Neutrophil (primary cell): ENCODE data around the gene CROCC2.

Source experiments
- H3K27ac ChIP-seq: fragments of 200-600 bp; sonication (generic); 2 replicates; pipeline ENCODE4 v1.5.1; 2016; ENCODE audit warnings: mild to moderate bottlenecking, moderate library complexity
- H3K27me3 ChIP-seq: fragments of 200-600 bp; sonication (generic); 2 replicates; pipeline ENCODE4 v1.6.0; 2016; ENCODE audit warnings: mild to moderate bottlenecking
- H3K36me3 ChIP-seq: fragments of 200-600 bp; sonication (generic); 2 replicates; pipeline ENCODE4 v1.5.1; 2017
- H3K4me1 ChIP-seq, 2 experiments: fragments of 200-600 bp in 1 of 2; sonication (generic) in 1 of 2; 1 replicate in 1 of 2; 2 replicates in 1 of 2; pipeline versions ENCODE4 v1.5.1 to v1.6.1; 2013 to 2016; ENCODE audit warnings: low read depth in 1 of 2, low read length in 1 of 2, mild to moderate bottlenecking in 1 of 2, moderate library complexity in 1 of 2; ENCODE audit not compliant: control insufficient read depth in 1 of 2, insufficient read depth in 1 of 2
- H3K4me3 ChIP-seq, 2 experiments: fragments of 200-600 bp in 1 of 2; sonication (generic) in 1 of 2; 1 replicate in 1 of 2; 2 replicates in 1 of 2; pipeline ENCODE4 v1.5.1; 2013 to 2016; ENCODE audit warnings: low read depth in 1 of 2, low read length in 1 of 2, mild to moderate bottlenecking in 1 of 2, moderate library complexity in 1 of 2
- H3K9me3 ChIP-seq: fragments of 200-600 bp; sonication (generic); 2 replicates; pipeline ENCODE4 v1.5.1; 2016
- TF ChIP-seq, protein P1 (sequence below): fragments of 200-600 bp; sonication (generic); IDR thresholded peaks from 2 replicates; pipeline ENCODE4 v1.5.1; 2016; ENCODE audit warnings: antibody characterized with exemption

The CROCC2 gene

DNA sequence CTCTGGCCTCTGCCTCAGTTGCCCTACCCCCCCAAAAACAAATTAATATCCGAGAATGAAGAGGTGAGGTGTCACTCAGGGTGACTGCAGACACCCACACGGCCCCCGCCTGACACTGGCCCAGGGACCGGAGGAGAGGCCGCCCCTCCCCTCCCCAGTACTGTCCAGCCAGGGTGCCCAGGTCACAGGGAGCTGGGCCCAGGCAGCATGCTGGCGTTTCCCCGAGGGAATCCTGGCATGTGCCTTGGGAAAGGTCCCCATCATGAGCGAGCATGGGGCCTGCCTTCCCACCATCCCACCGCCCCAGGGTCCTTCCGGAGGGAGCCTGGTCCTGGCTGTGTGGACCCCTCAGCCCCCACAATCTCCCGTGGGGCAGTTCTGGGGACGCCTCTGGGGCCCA, 13.2 kb upstream of the CROCC2 start:
- no peaks in the 10 kb centered on the region for H3K36me3 ChIP-seq

DNA sequence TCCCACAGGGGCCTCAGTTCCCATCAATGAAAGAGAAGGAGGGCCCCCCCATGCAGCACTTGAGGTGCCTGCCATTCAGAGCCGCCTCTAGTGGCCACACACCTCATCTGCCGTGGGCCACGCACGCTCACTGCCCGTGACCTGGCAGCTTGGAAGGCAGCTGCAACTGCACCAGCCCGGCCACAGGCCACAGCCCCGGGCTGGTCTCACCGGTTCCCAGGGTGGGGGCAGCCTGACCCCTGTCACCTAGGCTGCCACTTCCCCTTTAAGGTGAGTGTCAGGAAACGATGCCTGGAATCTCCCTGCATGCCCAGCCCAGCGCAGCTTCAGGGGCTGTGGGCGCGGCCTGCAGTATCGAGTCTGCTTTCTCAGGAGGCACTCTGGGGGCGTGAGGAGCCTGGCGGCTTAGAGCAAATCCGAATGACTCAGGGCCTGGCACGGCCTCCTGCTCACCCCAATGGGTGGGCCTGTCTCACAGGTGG, 12.7 kb upstream of the CROCC2 start:
- Histone ChIP-seq H3K36me3 (no peaks in the 10 kb centered on the region), H3K9me3 (no peaks in the 10 kb centered on the region), H3K27ac (no peak overlapping the region), H3K4me3 (no peak overlapping the region), H3K4me1 (no peaks in the 10 kb centered on the region), H3K27me3 (no peaks in the 10 kb centered on the region)
- TF ChIP-seq, protein P1, sequence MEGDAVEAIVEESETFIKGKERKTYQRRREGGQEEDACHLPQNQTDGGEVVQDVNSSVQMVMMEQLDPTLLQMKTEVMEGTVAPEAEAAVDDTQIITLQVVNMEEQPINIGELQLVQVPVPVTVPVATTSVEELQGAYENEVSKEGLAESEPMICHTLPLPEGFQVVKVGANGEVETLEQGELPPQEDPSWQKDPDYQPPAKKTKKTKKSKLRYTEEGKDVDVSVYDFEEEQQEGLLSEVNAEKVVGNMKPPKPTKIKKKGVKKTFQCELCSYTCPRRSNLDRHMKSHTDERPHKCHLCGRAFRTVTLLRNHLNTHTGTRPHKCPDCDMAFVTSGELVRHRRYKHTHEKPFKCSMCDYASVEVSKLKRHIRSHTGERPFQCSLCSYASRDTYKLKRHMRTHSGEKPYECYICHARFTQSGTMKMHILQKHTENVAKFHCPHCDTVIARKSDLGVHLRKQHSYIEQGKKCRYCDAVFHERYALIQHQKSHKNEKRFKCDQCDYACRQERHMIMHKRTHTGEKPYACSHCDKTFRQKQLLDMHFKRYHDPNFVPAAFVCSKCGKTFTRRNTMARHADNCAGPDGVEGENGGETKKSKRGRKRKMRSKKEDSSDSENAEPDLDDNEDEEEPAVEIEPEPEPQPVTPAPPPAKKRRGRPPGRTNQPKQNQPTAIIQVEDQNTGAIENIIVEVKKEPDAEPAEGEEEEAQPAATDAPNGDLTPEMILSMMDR = no peak

More for the DNA sequence above, 13.2 kb upstream of the CROCC2 start:
- Histone ChIP-seq H3K27me3 (no peaks in the 10 kb centered on the region), H3K4me1 (no peaks in the 10 kb centered on the region), H3K27ac (no peak overlapping the region), H3K9me3 (no peaks in the 10 kb centered on the region), H3K4me3 (no peak overlapping the region)
- TF ChIP-seq, protein P1 = no peak

DNA sequence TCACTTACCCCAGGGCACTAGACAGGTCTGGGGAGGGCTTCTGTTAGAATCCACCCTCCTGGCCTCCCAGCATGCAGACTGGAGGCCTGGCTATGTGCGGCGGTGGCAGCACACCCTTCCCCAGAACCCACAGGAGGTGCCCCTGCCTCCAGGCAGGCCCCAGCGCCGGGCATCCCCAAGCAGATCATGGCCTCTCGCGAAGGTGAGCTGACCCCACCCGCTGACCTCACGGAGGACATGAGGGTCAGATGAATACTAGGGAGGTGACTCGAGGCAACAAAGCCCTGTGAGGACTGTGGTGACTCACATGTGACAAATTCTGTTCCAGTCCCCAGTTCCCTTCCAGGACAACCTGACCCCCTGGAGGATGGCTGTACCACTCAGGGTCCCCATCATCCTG, 12.1 kb upstream of the CROCC2 start:
- Histone ChIP-seq H3K36me3 (no peaks in the 10 kb centered on the region), H3K4me3 (no peak overlapping the region), H3K27me3 (no peaks in the 10 kb centered on the region), H3K27ac (no peak overlapping the region), H3K4me1 (no peaks in the 10 kb centered on the region), H3K9me3 (no peaks in the 10 kb centered on the region)
- TF ChIP-seq, protein P1 = no peak

DNA sequence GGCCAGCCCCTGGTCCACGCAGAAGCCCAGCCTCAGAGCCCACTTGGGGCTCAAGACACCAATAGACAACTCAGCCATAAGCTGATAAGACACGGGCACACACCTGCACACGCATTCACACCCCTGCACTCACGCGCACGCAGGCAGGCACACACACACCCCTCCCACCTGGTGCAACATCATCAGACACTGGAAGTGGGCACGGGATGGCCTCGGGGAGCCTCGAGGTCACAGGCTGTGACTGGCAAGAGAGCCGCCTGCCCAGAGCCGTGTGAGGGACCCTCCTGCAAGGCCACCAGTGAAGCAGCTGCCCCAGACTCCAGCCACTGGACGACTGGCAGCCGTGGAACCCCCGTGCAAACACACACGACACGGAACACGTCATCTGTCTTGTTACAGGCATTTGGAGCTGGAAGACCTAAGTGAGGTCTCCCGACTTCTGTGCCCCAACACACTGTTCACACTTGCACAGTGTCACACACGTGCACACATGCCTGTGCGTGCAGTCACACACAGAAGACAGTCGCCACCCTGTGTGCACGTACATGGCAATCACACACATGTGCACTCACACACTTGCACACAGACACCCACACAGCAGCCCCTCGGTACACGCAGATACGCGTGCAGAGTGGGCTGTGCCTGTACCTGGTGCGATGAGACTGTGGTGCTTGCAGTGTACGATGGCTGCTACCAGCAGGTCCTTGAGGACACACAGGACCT, 11.1 kb upstream of the CROCC2 start:
- Histone ChIP-seq H3K27me3 (no peaks in the 10 kb centered on the region), H3K36me3 (no peaks in the 10 kb centered on the region), H3K4me3 (no peak overlapping the region), H3K27ac (no peak overlapping the region), H3K4me1 (no peaks in the 10 kb centered on the region), H3K9me3 (no peaks in the 10 kb centered on the region)
- TF ChIP-seq, protein P1 = no peak

DNA sequence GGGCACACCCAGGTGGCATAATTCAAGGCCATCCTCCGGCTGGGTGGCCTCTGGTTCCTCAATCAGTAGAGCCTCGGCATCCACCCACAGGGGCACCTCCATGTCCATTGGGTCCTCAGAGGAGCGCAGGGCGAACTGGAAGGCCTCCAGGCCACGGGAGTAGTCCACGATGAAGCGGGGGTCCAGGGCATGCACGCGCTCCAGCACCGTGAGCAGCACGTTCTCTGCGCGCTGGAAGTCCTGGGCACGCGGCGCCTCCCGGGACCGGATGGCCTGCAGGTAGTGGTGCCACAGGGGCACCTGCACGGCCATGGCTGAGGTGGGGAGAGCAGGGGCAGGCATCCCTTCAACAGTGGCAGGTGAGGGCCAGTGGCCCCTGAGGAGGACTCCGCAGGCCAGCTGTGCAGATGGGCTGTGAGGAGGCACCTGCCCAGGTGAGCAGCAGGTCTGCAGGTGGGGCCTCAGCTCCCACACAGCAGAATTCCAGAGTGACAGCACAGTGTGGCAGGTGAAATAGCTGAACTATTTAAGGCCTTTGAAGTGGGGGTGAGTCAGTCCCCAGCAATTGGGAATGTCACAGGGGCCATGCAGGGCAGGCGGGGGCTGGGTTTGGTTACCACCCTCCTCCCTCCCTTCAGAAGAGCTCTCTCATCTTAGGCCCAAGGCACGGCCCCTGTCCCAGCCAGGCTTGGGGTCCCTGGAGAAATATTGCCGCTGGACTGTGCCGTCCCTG, 10.3 kb upstream of the CROCC2 start, which contains the start of gene MAB21L4:
Gene MAB21L4 (minus strand): TSS at position 501 of the 733 bp plus-strand sequence. CDS start 159 bp downstream, at position 342.
- Histone ChIP-seq H3K27ac (no peak within 1 kb of the TSS), H3K4me1 (no peaks in the 10 kb centered on the region), H3K9me3 (no peaks in the 10 kb centered on the region), H3K36me3 (no peaks in the 10 kb centered on the region), H3K4me3 (no peak within 1 kb of the TSS), H3K27me3 (no peaks in the 10 kb centered on the region)
- TF ChIP-seq, protein P1 = no peak
